ENCODE results near the gene PLPP3.

The PLPP3 gene

GRCh38 chr1:56584910-56585528 is 5.7 kb upstream of the PLPP3 start:
- CTCF ChIA-PET, result interaction anchor here (0.5 to 4.0 kb wide), 48 partner anchors 9 to 1854 kb away, joined by 3 to 24 read pairs (median 4); partner anchors contain the start of gene FYB2
- H3K4me3 ChIP-seq (ENCODE audit: low read depth, low read length), result no peak overlapping the region
- no peaks in the 10 kb centered on the region for H3K4me1 ChIP-seq (ENCODE audit: control insufficient read depth, insufficient read depth, low read length)
- POLR2A ChIA-PET, result no interaction called here
- no peaks in the 10 kb centered on the region for H3K9me3 ChIP-seq (ENCODE audit: control insufficient read depth, insufficient read depth, low read depth, low read length)
- no peak overlapping the region for H3K27ac ChIP-seq (ENCODE audit: extremely low read depth, low read depth, low read length)
- TF ChIP-seq ZNF266 (tag by site-specific recombination; IDR thresholded peaks at IDR 0.05; ENCODE audit: low read depth) (no peak), ZNF654 (tag by site-specific recombination; IDR thresholded peaks at IDR 0.05; ENCODE audit: low read depth) (peak; percentile 94), CTCF (tag by site-specific recombination; IDR thresholded peaks at IDR 0.05) (peak; percentile 50; the same call in 1 of the 2 replicates), ZNF549 (tag by site-specific recombination; IDR thresholded peaks at IDR 0.05) (no peak), MZF1 (tag by site-specific recombination; IDR thresholded peaks at IDR 0.05; ENCODE audit: borderline replicate concordance) (0 out of 2 replicates have a peak, but pooled peaks have one; percentile 45), YY1 (tag by site-specific recombination; IDR thresholded peaks at IDR 0.05) (peak; percentile 57; the same call in 1 of the 2 replicates)
- no peaks in the 10 kb centered on the region for H3K36me3 ChIP-seq (ENCODE audit: control insufficient read depth in 2 of 2, insufficient read depth in 1 of 2, low read length in 2 of 2)

DNA sequence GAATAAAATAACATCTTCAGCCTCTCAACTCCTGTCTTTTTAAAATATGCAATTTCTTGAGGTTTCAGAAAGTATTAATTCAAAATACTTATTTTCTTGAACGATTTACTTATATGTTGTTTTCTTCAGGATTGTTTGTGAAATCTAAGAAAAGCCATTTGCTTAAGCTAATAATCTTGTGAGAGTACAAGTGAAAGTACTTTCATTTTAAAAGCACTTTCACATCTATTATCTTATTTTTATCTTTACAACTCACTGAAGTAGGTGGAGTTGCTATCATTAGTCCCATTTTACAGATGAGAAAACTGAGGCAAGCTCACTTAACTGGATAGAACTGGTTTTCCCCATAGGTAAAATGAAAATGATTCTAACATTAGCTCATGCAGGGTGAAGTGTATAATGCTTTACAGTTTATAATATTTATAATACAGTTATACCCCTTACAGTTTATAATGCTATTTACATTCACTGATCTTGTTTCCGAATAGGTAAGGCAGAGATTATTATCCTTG is 4.7 kb upstream of the PLPP3 start:
- no peaks in the 10 kb centered on the region for H3K9me3 ChIP-seq (ENCODE audit: control insufficient read depth, insufficient read depth, low read depth, low read length)
- no peaks in the 10 kb centered on the region for H3K36me3 ChIP-seq (ENCODE audit: control insufficient read depth in 2 of 2, insufficient read depth in 1 of 2, low read length in 2 of 2)
- CTCF ChIA-PET, result interaction anchor here (0.5 to 4.0 kb wide), 37 partner anchors 10 to 1639 kb away, joined by 3 to 24 read pairs (median 3); partner anchors contain the start of gene FYB2
- H3K27ac ChIP-seq (ENCODE audit: extremely low read depth, low read depth, low read length), result no peak overlapping the region
- TF ChIP-seq KLF10 (tag by site-specific recombination; IDR thresholded peaks at IDR 0.05) (no peak), YY1 (tag by site-specific recombination; IDR thresholded peaks at IDR 0.05) (no peak), OVOL3 (tag by site-specific recombination; IDR thresholded peaks at IDR 0.05) (no peak), PRDM1 (tag by site-specific recombination; IDR thresholded peaks at IDR 0.05) (peak; percentile 94), ZNF398 (tag by site-specific recombination; IDR thresholded peaks at IDR 0.05) (no peak)
- POLR2A ChIA-PET, result no interaction called here
- H3K4me1 ChIP-seq (ENCODE audit: control insufficient read depth, insufficient read depth, low read length), result no peaks in the 10 kb centered on the region
- no peak overlapping the region for H3K4me3 ChIP-seq (ENCODE audit: low read depth, low read length)

DNA sequence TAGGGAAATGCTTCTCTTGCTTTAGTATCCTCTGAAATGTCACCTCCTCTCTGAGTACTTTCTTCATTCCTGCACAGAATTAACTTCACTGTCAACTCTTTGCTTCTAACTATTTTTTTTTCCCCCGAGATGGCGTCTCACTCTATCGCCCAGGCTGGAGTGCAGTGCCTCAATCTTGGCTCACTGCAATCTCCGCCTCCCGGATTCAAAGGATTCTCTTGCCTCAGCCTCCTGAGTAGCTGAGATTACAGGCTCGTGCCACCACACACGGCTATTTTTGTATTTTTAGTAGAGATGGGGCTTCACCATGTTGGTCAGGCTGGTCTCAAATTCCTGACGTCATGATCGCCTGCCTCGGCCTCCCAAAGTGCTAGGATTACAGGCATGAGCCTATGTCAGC is 1.4 kb upstream of the PLPP3 start:
- no peak overlapping the region for H3K27ac ChIP-seq (ENCODE audit: extremely low read depth, low read depth, low read length)
- no peak overlapping the region for H3K4me3 ChIP-seq (ENCODE audit: low read depth, low read length)
- no peaks in the 10 kb centered on the region for H3K9me3 ChIP-seq (ENCODE audit: control insufficient read depth, insufficient read depth, low read depth, low read length)
- TF ChIP-seq ZIC2 (tag by site-specific recombination; IDR thresholded peaks at IDR 0.05) (no peak), ZNF670 (tag by site-specific recombination; IDR thresholded peaks at IDR 0.05; ENCODE audit: low read depth) (no peak), ZNF19 (tag by site-specific recombination; IDR thresholded peaks at IDR 0.05; ENCODE audit: low read depth) (no peak), ZNF76 (tag by site-specific recombination; IDR thresholded peaks at IDR 0.05; ENCODE audit: borderline replicate concordance, low read depth) (no peak), OSR2 (tag by site-specific recombination; IDR thresholded peaks at IDR 0.05) (no peak), ZNF292 (tag by site-specific recombination; IDR thresholded peaks at IDR 0.05; ENCODE audit: borderline replicate concordance, low read depth) (no peak), ZBTB17 (tag by site-specific recombination; IDR thresholded peaks at IDR 0.05) (no peak), ZNF521 (tag by site-specific recombination; IDR thresholded peaks at IDR 0.05) (no peak), SP7 (tag by site-specific recombination; IDR thresholded peaks at IDR 0.05) (no peak), ZEB2 (tag by site-specific recombination; IDR thresholded peaks at IDR 0.05) (no peak)
- TF ChIP-seq, protein P1, sequence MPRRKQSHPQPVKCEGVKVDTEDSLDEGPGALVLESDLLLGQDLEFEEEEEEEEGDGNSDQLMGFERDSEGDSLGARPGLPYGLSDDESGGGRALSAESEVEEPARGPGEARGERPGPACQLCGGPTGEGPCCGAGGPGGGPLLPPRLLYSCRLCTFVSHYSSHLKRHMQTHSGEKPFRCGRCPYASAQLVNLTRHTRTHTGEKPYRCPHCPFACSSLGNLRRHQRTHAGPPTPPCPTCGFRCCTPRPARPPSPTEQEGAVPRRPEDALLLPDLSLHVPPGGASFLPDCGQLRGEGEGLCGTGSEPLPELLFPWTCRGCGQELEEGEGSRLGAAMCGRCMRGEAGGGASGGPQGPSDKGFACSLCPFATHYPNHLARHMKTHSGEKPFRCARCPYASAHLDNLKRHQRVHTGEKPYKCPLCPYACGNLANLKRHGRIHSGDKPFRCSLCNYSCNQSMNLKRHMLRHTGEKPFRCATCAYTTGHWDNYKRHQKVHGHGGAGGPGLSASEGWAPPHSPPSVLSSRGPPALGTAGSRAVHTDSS (tag by site-specific recombination; IDR thresholded peaks at IDR 0.05), result no peak
- H3K36me3 ChIP-seq (ENCODE audit: control insufficient read depth in 2 of 2, insufficient read depth in 1 of 2, low read length in 2 of 2), result no peaks in the 10 kb centered on the region
- POLR2A ChIA-PET, result no interaction called here
- CTCF ChIA-PET, result interaction anchor here (1.7 kb wide), 1 partner anchor 1102 kb away, joined by 6 read pairs; no protein-coding TSS in a partner anchor
- H3K4me1 ChIP-seq (ENCODE audit: control insufficient read depth, insufficient read depth, low read length), result peaks cover 6% of the 10 kb centered on the region

All from HEK293 (cell line).